Natural killer cell (primary cell): ENCODE data around the gene RRP1. TPM values are rescaled to one million over a fixed set of nuclear protein-coding genes. Genes with fewer than 3 reads are reported as not detected.
A peak's percentile ranks its signal among the peaks of the same experiment; 100 is the strongest.

ENCODE experiments used
- ATAC-seq, 3 donors: fragments of 150-1000 bp in 2 of 3; fragments of 200-7000 bp in 1 of 3; cut with Tn5 transposase; 1 replicate in 1 of 3; 2 replicates in 2 of 3; pipeline ENCODE4 v1.10.0; 2021; ENCODE audit warnings: mild to moderate bottlenecking in 2 of 3, moderate library complexity in 2 of 3
- DNase-seq, 2 donors: peaks; one replicate each; pipeline versions ENCODE4 v3.0.0 to v3.0.0-alpha.2; 2013 to 2021; ENCODE audit warnings: mixed read lengths in 1 of 2
- H3K27ac ChIP-seq: one replicate; pipeline ENCODE4 v1.5.1; 2013; ENCODE audit warnings: mild to moderate bottlenecking, low read length
- H3K27me3 ChIP-seq: one replicate; pipeline ENCODE4 v1.6.1; 2013; ENCODE audit warnings: low read length; ENCODE audit not compliant: control insufficient read depth, insufficient read depth
- H3K36me3 ChIP-seq: one replicate; pipeline ENCODE4 v1.6.1; 2013; ENCODE audit warnings: low read length; ENCODE audit not compliant: control insufficient read depth, insufficient read depth
- H3K4me1 ChIP-seq: one replicate; pipeline ENCODE4 v1.6.1; 2013; ENCODE audit warnings: low read length; ENCODE audit not compliant: control insufficient read depth, insufficient read depth
- H3K4me3 ChIP-seq: one replicate; pipeline ENCODE4 v1.5.1; 2013; ENCODE audit warnings: low read length
- H3K9me3 ChIP-seq: one replicate; pipeline ENCODE4 v1.6.1; 2013; ENCODE audit warnings: low read length; ENCODE audit not compliant: control insufficient read depth, insufficient read depth
- H3K27ac Mint-ChIP-seq, 2 donors: one replicate each; pipeline ENCODE4 v1.8.0; 2022; ENCODE audit warnings: mild to moderate bottlenecking in 2 of 2, mixed read lengths in 2 of 2, moderate library complexity in 1 of 2
- H3K27me3 Mint-ChIP-seq, 2 donors: one replicate each; pipeline ENCODE4 v1.8.0; 2022; ENCODE audit warnings: low read depth in 2 of 2, mixed read lengths in 2 of 2
- H3K36me3 Mint-ChIP-seq: one replicate; pipeline ENCODE4 v1.8.0; 2022; ENCODE audit warnings: mixed read lengths
- H3K4me1 Mint-ChIP-seq, 2 donors: one replicate each; pipeline ENCODE4 v1.8.0; 2022; ENCODE audit warnings: mixed read lengths in 2 of 2
- H3K4me3 Mint-ChIP-seq: one replicate; pipeline ENCODE4 v1.8.0; 2022; ENCODE audit warnings: mild to moderate bottlenecking, moderate library complexity, mixed read lengths
- H3K9me3 Mint-ChIP-seq, 2 donors: one replicate each; pipeline ENCODE4 v1.8.0; 2022; ENCODE audit warnings: mixed read lengths in 2 of 2
- CTCF ChIP-seq: fragments of 200-600 bp; IDR thresholded peaks from one replicate; pipeline ENCODE4 v1.8.0; 2022; ENCODE audit warnings: antibody characterized with exemption
- WGBS: methylation state at CpG from one replicate; pipeline ENCODE4 v1.1.7; 2013; ENCODE audit warnings: missing lambda C conversion rate; ENCODE audit not compliant: insufficient coverage; 5-methylcytosine and 5-hydroxymethylcytosine counted together
- intact Hi-C: fragments of 100-400 bp; cut with micrococcal nuclease; formaldehyde crosslinking; loops from one replicate; pipeline ENCODE4 v1.14.2; 2022
- total RNA-seq, 4 donors: library from RNA; stranded (reverse); fragments of 120-200 nt in 1 of 4; gene quantifications; one replicate each; pipeline versions ENCODE4 v1.2.3 to v1.2.4, GENCODE V29; 2013 to 2022

Gene RRP1
- total RNA-seq, 3 donors from 2014 or later (not counting 1 experiment from before 2014, with no cell fraction given) = 15.7 to 24.6 (median 23.7) TPM

- H3K9me3 Mint-ChIP-seq = no peaks in the 10 kb centered on the region
Measured at GRCh38 chr21:43767498-43767983, 21.8 kb upstream of the RRP1 start.

GRCh38 chr21:43767984-43768867 is 21.2 kb upstream of the RRP1 start:
- DNase-seq (no peak), ATAC-seq (peak in 1 of 3 donors; percentile 18)
- no peaks in the 10 kb centered on the region for H3K9me3 Mint-ChIP-seq
- Histone ChIP-seq H3K4me1 (no peaks in the 10 kb centered on the region), H3K27ac (no peak overlapping the region), H3K27me3 (no peaks in the 10 kb centered on the region), H3K36me3 (peaks cover 3% of the 10 kb centered on the region), H3K4me3 (no peak overlapping the region), H3K9me3 (no peaks in the 10 kb centered on the region)
- H3K27me3 Mint-ChIP-seq = no peaks in the 10 kb centered on the region
- WGBS = 65% methylated on average over 34 of the region's 34 CpGs
- intact Hi-C loops = no loop called here
- no peaks in the 10 kb centered on the region for H3K36me3 Mint-ChIP-seq
- H3K4me1 Mint-ChIP-seq = peaks cover 0 to 3% of the 10 kb centered on the region in 2 donors
- TF ChIP-seq CTCF = no peak
- H3K4me3 Mint-ChIP-seq = no peak overlapping the region
- no peak overlapping the region for H3K27ac Mint-ChIP-seq

More at GRCh38 chr21:43767498-43767983, 21.8 kb upstream of the RRP1 start:
- ATAC-seq (no peak), DNase-seq (no peak)
- Histone ChIP-seq H3K9me3 (no peaks in the 10 kb centered on the region), H3K27ac (no peak overlapping the region), H3K4me3 (no peak overlapping the region), H3K36me3 (no peaks in the 10 kb centered on the region), H3K4me1 (no peaks in the 10 kb centered on the region), H3K27me3 (no peaks in the 10 kb centered on the region)
- Mint-ChIP-seq H3K27ac (no peak overlapping the region), H3K36me3 (no peaks in the 10 kb centered on the region), H3K27me3 (no peaks in the 10 kb centered on the region), H3K4me3 (no peak overlapping the region), H3K4me1 (no peaks in the 10 kb centered on the region)
- TF ChIP-seq CTCF = no peak
- 92% methylated on average over 15 of the region's 15 CpGs for WGBS
- intact Hi-C loops = no loop called here

GRCh38 chr21:43768868-43769167 is 20.6 kb upstream of the RRP1 start:
- no peak overlapping the region for H3K4me3 ChIP-seq
- H3K27me3 ChIP-seq = no peaks in the 10 kb centered on the region
- H3K9me3 ChIP-seq = no peaks in the 10 kb centered on the region
- H3K27me3 Mint-ChIP-seq = no peaks in the 10 kb centered on the region
- no peaks in the 10 kb centered on the region for H3K9me3 Mint-ChIP-seq
- no peak for ATAC-seq
- no peak for DNase-seq
- TF ChIP-seq CTCF = no peak
- H3K4me1 Mint-ChIP-seq = peaks cover under 1 to 8% of the 10 kb centered on the region in 2 donors
- H3K4me1 ChIP-seq = no peaks in the 10 kb centered on the region
- 93% methylated on average over 8 of the region's 8 CpGs for WGBS
- no peak overlapping the region for H3K27ac ChIP-seq
- intact Hi-C loops = no loop called here
- no peaks in the 10 kb centered on the region for H3K36me3 Mint-ChIP-seq
- no peak overlapping the region for H3K4me3 Mint-ChIP-seq
- H3K36me3 ChIP-seq = peaks cover 9% of the 10 kb centered on the region
- H3K27ac Mint-ChIP-seq = no peak overlapping the region
